ENCODE measurements around the gene MAB21L3.

MAB21L3 gene

GRCh38 chr1:116127848-116128540 is 16.8 kb downstream of the MAB21L3 start:
- H3K9me3 Mint-ChIP-seq, result no peaks in the 10 kb centered on the region
- H3K27me3 Mint-ChIP-seq (ENCODE audit: low read depth), result peaks cover 5% of the 10 kb centered on the region
- no peak overlapping the region for H3K4me3 Mint-ChIP-seq
- TF ChIP-seq, protein P1, sequence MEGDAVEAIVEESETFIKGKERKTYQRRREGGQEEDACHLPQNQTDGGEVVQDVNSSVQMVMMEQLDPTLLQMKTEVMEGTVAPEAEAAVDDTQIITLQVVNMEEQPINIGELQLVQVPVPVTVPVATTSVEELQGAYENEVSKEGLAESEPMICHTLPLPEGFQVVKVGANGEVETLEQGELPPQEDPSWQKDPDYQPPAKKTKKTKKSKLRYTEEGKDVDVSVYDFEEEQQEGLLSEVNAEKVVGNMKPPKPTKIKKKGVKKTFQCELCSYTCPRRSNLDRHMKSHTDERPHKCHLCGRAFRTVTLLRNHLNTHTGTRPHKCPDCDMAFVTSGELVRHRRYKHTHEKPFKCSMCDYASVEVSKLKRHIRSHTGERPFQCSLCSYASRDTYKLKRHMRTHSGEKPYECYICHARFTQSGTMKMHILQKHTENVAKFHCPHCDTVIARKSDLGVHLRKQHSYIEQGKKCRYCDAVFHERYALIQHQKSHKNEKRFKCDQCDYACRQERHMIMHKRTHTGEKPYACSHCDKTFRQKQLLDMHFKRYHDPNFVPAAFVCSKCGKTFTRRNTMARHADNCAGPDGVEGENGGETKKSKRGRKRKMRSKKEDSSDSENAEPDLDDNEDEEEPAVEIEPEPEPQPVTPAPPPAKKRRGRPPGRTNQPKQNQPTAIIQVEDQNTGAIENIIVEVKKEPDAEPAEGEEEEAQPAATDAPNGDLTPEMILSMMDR (IDR thresholded peaks at IDR 0.05; ENCODE audit: unreplicated experiment in 3 of 3), result no peak
- H3K36me3 Mint-ChIP-seq (ENCODE audit: low read depth), result no peaks in the 10 kb centered on the region
- no peak overlapping the region for H3K27ac Mint-ChIP-seq
- H3K4me1 Mint-ChIP-seq, result no peaks in the 10 kb centered on the region

GRCh38 chr1:116128664-116129063 is 17.5 kb downstream of the MAB21L3 start:
- Mint-ChIP-seq H3K4me3 (no peak overlapping the region), H3K36me3 (ENCODE audit: low read depth) (no peaks in the 10 kb centered on the region), H3K9me3 (no peaks in the 10 kb centered on the region), H3K27me3 (ENCODE audit: low read depth) (peaks cover 5% of the 10 kb centered on the region), H3K27ac (no peak overlapping the region), H3K4me1 (no peaks in the 10 kb centered on the region)
- TF ChIP-seq, protein P1 (IDR thresholded peaks at IDR 0.05; ENCODE audit: unreplicated experiment in 3 of 3), result no peak

DNA sequence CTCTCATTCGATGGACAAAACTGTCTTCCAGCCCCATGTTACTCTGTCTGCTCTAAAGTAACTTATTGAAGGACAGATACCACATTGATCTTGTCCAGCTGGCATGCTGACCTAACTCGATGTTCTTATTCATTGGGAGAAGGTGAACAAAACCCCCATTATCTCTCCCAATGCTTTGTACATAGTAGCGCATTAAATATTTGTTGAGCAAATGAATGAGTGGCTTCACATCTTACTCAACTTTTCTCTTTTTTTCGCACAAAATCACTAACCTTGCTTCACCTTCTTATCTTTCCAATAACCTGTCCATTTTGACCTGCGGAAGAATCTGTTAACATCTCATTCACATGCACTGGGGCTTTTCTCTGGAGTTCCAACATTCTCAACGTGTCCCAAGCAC is 18.3 kb downstream of the MAB21L3 start:
- Mint-ChIP-seq H3K4me1 (no peaks in the 10 kb centered on the region), H3K4me3 (no peak overlapping the region), H3K36me3 (ENCODE audit: low read depth) (no peaks in the 10 kb centered on the region), H3K27ac (no peak overlapping the region), H3K27me3 (ENCODE audit: low read depth) (peaks cover 5% of the 10 kb centered on the region), H3K9me3 (peaks cover 5% of the 10 kb centered on the region)
- TF ChIP-seq, protein P1 (IDR thresholded peaks at IDR 0.05; ENCODE audit: unreplicated experiment in 3 of 3), result no peak

DNA sequence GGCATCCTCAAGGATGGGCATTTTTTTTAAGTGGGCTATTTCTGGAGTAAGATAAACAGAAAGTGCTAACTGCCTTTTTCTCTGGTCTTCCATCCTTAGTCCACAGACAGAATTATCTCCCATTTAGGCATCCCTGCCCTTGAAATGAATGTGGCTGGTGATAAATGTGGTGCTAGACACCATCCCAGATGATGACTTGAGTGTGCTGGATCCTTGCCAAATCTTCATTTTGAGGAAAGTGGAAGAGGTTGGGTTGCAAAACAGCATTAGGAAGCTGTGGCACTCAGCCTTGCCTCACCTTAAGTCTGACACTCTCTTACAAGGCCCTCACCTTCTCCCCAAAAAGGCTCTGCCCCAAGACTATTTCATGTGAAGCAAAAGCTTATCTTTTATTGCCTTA is 19.2 kb downstream of the MAB21L3 start:
- peaks cover 8% of the 10 kb centered on the region for H3K9me3 Mint-ChIP-seq
- no peaks in the 10 kb centered on the region for H3K36me3 Mint-ChIP-seq (ENCODE audit: low read depth)
- no peak overlapping the region for H3K4me3 Mint-ChIP-seq
- TF ChIP-seq, protein P1 (IDR thresholded peaks at IDR 0.05; ENCODE audit: unreplicated experiment in 3 of 3), result no peak
- H3K27ac Mint-ChIP-seq, result no peak overlapping the region
- peaks cover 8% of the 10 kb centered on the region for H3K27me3 Mint-ChIP-seq (ENCODE audit: low read depth)
- H3K4me1 Mint-ChIP-seq, result no peaks in the 10 kb centered on the region

GRCh38 chr1:116131170-116131569 is 20.0 kb downstream of the MAB21L3 start:
- H3K4me3 Mint-ChIP-seq, result no peak overlapping the region
- TF ChIP-seq, protein P1 (IDR thresholded peaks at IDR 0.05; ENCODE audit: unreplicated experiment in 3 of 3), result no peak
- H3K4me1 Mint-ChIP-seq, result no peaks in the 10 kb centered on the region
- H3K27ac Mint-ChIP-seq, result no peak overlapping the region
- H3K36me3 Mint-ChIP-seq (ENCODE audit: low read depth), result no peaks in the 10 kb centered on the region
- H3K27me3 Mint-ChIP-seq (ENCODE audit: low read depth), result peaks cover 8% of the 10 kb centered on the region
- H3K9me3 Mint-ChIP-seq, result peaks cover 8% of the 10 kb centered on the region

Measured in nephron (organoid).